ENCODE results near the gene THOC1. TPM values are rescaled to one million over a fixed set of nuclear protein-coding genes. Genes with fewer than 3 reads are reported as not detected.

The THOC1 gene
- total RNA-seq, 1 experiment from 2014 or later, result 74.5 TPM

DNA sequence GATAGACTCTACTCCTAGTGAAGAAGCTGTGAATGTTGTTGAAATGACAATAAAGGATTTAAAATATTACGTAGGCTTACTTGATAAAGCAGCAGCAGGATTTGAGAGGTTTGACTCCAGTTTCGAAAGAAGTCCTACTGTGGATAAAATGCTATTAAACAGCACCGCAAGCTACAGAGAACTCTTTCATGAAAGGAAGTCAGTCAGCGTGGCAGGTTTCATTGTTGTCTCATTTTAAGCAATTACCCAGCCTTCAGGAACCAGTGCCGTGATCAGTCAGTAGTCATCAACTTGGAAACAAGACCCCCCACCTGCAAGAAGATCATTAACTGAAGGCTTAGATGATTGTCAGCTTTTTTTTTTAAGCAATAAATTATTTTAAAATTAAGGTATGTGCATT is 95.5 kb downstream of the THOC1 start:
- Histone ChIP-seq H3K79me2 (ENCODE audit: insufficient read depth, low read length) (no peaks in the 10 kb centered on the region; the same call in 1 of the 2 replicates), H2BK120ac (ENCODE audit: low read depth, low read length, poor library complexity, severe bottlenecking) (no peak overlapping the region), H3K14ac (ENCODE audit: insufficient read depth, low read length) (no peak overlapping the region), H2AFZ (ENCODE audit: low read length) (no peak overlapping the region), H2BK15ac (ENCODE audit: low read depth, low read length) (no peak overlapping the region), H3K9me3 (ENCODE audit: control insufficient read depth, low read depth, low read length) (no peaks in the 10 kb centered on the region), H3K4ac (ENCODE audit: low read depth, low read length) (no peak overlapping the region), H2BK5ac (ENCODE audit: insufficient read length, low read length) (no peak overlapping the region), H3T11ph (ENCODE audit: low read length) (no peak overlapping the region), H3K56ac (ENCODE audit: insufficient read length, low read depth, low read length) (no peak overlapping the region), H3K4me2 (ENCODE audit: insufficient read depth, insufficient read length, low read length) (no peak overlapping the region), H2BK12ac (ENCODE audit: insufficient read length, low read depth, low read length) (no peak overlapping the region), H4K20me1 (ENCODE audit: control insufficient read depth, insufficient read depth, insufficient read length) (no peaks in the 10 kb centered on the region), H4K91ac (ENCODE audit: insufficient read length, low read depth, low read length) (no peak overlapping the region), H3K27me3 (ENCODE audit: insufficient read depth, low read length) (no peaks in the 10 kb centered on the region), H3K18ac (ENCODE audit: insufficient read length, low read depth, low read length) (no peak overlapping the region), H2AK5ac (ENCODE audit: insufficient read length, low read length) (no peak overlapping the region), H3K4me1 (ENCODE audit: insufficient read depth, low read length) (no peaks in the 10 kb centered on the region), H3K9ac (ENCODE audit: extremely low read depth, insufficient read length, low read length) (no peak overlapping the region), H3K23me2 (ENCODE audit: insufficient read length, low read depth, low read length, poor library complexity, severe bottlenecking) (no peaks in the 10 kb centered on the region), H3K79me1 (ENCODE audit: insufficient read depth, low read depth, low read length, poor library complexity, severe bottlenecking) (peaks cover 7% of the 10 kb centered on the region), H3K23ac (ENCODE audit: insufficient read length, low read depth, low read length) (no peak overlapping the region), H3K27ac (ENCODE audit: insufficient read length, low read depth, low read length) (no peak overlapping the region), H4K5ac (ENCODE audit: insufficient read length, low read depth, low read length) (no peak overlapping the region), H4K8ac (replicated peaks; ENCODE audit: insufficient read length, low read depth, low read length) (no peak overlapping the region), H2BK20ac (ENCODE audit: low read depth, low read length, poor library complexity, severe bottlenecking) (no peak overlapping the region)
- DNase-seq, result no peak
- no peaks in the 10 kb centered on the region for H3K4me1 Mint-ChIP-seq
- no peaks in the 10 kb centered on the region; a peak in 1 of 5 replicates for H3K9me3 Mint-ChIP-seq
- TF ChIP-seq, protein P1, sequence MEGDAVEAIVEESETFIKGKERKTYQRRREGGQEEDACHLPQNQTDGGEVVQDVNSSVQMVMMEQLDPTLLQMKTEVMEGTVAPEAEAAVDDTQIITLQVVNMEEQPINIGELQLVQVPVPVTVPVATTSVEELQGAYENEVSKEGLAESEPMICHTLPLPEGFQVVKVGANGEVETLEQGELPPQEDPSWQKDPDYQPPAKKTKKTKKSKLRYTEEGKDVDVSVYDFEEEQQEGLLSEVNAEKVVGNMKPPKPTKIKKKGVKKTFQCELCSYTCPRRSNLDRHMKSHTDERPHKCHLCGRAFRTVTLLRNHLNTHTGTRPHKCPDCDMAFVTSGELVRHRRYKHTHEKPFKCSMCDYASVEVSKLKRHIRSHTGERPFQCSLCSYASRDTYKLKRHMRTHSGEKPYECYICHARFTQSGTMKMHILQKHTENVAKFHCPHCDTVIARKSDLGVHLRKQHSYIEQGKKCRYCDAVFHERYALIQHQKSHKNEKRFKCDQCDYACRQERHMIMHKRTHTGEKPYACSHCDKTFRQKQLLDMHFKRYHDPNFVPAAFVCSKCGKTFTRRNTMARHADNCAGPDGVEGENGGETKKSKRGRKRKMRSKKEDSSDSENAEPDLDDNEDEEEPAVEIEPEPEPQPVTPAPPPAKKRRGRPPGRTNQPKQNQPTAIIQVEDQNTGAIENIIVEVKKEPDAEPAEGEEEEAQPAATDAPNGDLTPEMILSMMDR (conservative IDR thresholded peaks at IDR 0.05), result no peak
- H3K27ac Mint-ChIP-seq, result no peak overlapping the region
- peaks cover 29 to 54% (median 45%) of the 10 kb centered on the region in 3 experiments; a peak in 6 of 7 replicates for H3K36me3 Mint-ChIP-seq (ENCODE audit: insufficient read depth in 1 of 3, low read depth in 3 of 3)
- no peaks in the 10 kb centered on the region for H3K27me3 Mint-ChIP-seq (ENCODE audit: low read depth)
- H3K4me3 Mint-ChIP-seq, result no peak overlapping the region
- WGBS (ENCODE audit: extremely low coverage, insufficient read length, low lambda C conversion rate), result no CpG with 5 or more reads among the region's 5 CpGs

Other genes starting within 250 kb of the THOC1 start
- gene TUBB8B, start 218.4 kb downstream of the THOC1 start, total RNA-seq (2021), result 0.72 and 1.0 TPM in 2 replicates
- 92.1 and 94.0 TPM in 2 replicates for gene USP14, start 109.5 kb downstream of the THOC1 start, total RNA-seq (2021)
- gene COLEC12, start 232.7 kb upstream of the THOC1 start, total RNA-seq (2021), result 0.59 and 0.70 TPM in 2 replicates

All from H9 (cell line).